ENCODE measurements around the gene KLHL29.

DNA sequence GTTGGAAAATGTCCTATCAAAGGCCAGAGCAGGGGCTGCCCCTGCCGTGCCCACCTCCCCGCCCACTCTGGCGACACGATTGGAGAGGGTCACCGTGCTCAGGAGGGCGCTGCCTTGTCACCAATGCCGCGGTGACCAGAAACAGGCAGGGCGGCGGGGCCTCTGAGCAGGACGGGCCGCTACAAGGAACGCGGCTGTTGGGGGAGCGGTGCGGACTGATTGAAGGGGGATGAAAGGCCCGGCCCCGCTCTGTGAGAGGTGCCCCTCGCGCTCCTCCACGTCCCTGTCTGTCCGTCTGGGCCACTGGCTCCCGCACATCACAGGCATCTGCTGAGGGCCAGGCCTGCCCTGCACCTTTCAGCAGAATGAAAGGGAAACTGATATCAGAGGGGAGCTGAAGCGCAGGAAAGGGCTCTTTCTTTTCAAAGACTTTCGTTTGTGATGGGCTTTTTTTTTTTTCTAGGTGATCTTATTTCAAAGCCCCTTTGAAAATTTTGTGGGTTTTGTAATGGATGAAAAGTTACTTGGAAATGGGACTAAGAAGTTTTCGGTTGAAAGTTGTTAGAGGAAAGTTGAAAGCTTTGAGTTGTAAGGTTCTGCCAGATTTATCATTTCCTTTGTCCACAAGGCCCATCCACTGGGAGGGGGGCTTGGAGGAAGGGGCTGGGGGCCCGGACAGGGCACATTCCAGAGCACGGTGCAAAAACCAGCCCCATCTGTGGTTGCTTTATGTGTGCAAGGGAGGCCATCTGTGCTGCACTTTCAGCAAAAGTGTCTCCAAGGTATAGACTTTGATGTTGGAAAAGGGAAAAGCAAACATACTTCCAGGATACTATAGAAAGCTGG lies 244.2 kb downstream of the KLHL29 start:
- TF ChIP-seq, protein P1, sequence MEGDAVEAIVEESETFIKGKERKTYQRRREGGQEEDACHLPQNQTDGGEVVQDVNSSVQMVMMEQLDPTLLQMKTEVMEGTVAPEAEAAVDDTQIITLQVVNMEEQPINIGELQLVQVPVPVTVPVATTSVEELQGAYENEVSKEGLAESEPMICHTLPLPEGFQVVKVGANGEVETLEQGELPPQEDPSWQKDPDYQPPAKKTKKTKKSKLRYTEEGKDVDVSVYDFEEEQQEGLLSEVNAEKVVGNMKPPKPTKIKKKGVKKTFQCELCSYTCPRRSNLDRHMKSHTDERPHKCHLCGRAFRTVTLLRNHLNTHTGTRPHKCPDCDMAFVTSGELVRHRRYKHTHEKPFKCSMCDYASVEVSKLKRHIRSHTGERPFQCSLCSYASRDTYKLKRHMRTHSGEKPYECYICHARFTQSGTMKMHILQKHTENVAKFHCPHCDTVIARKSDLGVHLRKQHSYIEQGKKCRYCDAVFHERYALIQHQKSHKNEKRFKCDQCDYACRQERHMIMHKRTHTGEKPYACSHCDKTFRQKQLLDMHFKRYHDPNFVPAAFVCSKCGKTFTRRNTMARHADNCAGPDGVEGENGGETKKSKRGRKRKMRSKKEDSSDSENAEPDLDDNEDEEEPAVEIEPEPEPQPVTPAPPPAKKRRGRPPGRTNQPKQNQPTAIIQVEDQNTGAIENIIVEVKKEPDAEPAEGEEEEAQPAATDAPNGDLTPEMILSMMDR (conservative IDR thresholded peaks at IDR 0.05; ENCODE audit: low read length) = no peak
- no peak for TF ChIP-seq EZH2phosphoT487 (IDR thresholded peaks at IDR 0.05; ENCODE audit: borderline replicate concordance)

Measured in Loucy (cell line).